Prostate gland (tissue), 2 donors: Measurements from ENCODE around the gene ZBTB7C.

ENCODE experiments used
- POLR2A ChIP-seq: fragments of 450-650 bp; IDR thresholded peaks from one replicate; pipeline ENCODE4 v1.6.1; 2016; ENCODE audit warnings: antibody characterized with exemption, mild to moderate bottlenecking
- POLR2AphosphoS5 ChIP-seq: sonication (generic); formaldehyde crosslinking; IDR thresholded peaks from one replicate; pipeline ENCODE4 v1.6.1; 2017; ENCODE audit warnings: antibody characterized with exemption
- TF ChIP-seq, protein P1 (sequence below), 4 experiments: fragments of 200-600 bp in 2 of 4; fragments of 450-650 bp in 2 of 4; sonication (generic) in 2 of 4; IDR thresholded peaks; 1 replicate in 3 of 4; 2 replicates in 1 of 4; pipeline ENCODE4 v1.5.1; 2016 to 2019; ENCODE audit warnings: antibody characterized with exemption in 4 of 4, mild to moderate bottlenecking in 2 of 4, moderate library complexity in 2 of 4

DNA sequence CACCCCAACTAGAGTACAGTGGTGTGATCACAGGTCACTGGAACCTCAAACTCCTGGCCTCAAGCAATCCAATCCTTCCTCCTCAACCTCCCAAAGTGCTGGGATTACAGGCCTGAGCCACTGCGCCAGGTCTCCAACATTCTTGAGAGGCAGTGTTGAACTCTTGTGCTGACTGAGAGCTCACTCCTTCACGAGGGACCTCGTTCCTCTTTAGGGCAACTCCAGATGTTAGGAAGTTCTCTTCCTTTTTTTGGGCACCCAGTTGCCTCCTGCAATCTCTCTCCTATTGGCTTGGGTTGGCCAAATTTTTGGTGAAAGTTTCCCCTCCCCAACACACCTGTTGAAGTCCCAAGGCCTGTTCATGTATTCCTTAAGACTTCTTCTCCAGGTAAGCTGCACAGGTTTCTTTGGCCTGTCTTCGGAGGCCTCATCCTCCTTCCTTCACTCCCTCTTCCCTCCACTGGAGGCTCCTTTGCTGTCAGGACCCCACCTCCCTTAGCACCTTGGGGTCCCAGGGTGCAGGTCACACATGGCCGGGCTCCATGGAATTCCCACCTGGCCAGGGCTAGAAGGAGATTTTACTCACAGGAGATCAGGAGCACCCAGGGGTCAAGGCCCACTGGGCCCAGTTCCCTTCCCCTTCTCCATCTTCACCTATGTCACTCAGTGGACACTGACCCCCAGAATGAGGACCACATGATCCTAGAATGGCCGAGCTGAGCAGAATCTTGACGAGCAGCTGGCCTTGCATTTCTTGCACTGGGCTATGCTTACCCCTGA lies 384.1 kb downstream of the ZBTB7C start:
- TF ChIP-seq, protein P1, sequence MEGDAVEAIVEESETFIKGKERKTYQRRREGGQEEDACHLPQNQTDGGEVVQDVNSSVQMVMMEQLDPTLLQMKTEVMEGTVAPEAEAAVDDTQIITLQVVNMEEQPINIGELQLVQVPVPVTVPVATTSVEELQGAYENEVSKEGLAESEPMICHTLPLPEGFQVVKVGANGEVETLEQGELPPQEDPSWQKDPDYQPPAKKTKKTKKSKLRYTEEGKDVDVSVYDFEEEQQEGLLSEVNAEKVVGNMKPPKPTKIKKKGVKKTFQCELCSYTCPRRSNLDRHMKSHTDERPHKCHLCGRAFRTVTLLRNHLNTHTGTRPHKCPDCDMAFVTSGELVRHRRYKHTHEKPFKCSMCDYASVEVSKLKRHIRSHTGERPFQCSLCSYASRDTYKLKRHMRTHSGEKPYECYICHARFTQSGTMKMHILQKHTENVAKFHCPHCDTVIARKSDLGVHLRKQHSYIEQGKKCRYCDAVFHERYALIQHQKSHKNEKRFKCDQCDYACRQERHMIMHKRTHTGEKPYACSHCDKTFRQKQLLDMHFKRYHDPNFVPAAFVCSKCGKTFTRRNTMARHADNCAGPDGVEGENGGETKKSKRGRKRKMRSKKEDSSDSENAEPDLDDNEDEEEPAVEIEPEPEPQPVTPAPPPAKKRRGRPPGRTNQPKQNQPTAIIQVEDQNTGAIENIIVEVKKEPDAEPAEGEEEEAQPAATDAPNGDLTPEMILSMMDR (IDR thresholded peaks at IDR 0.05), result no peak
- TF ChIP-seq POLR2AphosphoS5 (no peak), POLR2A (no peak)
